Amniotic stem cell (primary cell): ENCODE results near the gene ERN1.
"Not testable (repeated sequence)": the region's sequence is repeated elsewhere in the genome, so short reads cannot be mapped to it uniquely, and the experiment has no call there.

Experiments
- DNase-seq: peaks from one replicate; lab custom pipeline; 2025; lab: John Stamatoyannopoulos, UW

Gene ERN1

DNA sequence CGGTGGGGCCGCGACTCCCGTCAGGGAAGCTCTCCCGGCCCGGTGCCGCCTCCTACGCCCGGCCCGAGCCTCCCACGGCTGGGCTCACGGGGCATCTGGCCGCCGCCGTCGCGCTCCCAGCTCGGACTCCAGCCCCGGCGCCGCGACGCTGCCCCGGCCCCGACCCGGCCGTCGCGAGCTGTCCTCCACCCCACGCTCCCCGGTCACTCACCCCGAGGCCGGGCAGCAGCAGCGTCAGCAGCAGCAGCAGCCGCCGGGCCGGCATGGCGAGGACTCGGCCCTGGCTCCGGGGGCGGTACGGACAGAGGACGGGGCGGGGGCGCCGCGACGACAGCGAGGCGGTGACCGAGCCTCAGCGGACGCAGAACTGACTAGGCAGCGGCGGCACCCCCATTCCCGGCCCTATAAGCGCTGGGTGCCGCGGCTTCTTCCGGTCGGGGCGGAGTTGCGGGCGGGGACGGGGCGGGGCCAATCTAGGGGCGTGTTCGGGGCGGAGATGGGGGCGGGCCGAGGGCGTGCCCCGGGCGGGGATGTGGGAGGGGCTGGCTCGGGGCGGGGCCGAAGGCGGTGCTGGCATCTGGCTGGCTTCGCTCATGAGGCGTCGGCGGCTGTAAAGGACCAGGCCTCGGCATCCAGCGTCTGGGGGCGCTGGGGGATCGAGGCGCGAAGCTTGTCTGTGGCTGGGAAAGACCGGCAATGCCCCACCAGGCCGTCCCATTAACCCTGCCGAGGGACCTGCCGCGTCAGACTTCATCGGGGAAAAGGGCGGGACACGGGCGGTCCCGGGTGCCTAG lies at the start of gene ERN1:
Gene ERN1 (minus strand): TSS at position 380 of the 794 bp plus-strand sequence. CDS start 115 bp downstream, at position 265.
- DNase-seq, result peak; percentile 90

DNA sequence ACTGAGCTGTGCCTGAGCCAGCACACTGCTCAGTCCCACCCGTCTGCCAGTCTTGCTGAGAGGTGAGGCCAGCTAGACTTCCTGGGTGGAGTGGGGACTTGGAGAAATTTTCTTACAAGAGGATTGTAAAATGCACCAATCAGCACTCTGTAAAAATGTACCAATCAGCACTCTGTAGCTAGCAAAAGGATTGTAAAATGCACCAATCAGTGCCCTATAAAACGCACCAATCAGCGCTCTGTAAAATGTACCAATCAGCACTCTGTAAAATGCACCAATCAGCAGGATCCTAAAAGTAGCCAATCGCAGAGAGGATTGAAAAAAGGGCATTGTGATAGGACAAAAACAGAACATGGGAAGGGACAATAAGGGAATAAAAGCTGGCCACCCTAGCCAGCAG lies 49.1 kb upstream of the ERN1 start:
- not testable (repeated sequence) for DNase-seq

DNA sequence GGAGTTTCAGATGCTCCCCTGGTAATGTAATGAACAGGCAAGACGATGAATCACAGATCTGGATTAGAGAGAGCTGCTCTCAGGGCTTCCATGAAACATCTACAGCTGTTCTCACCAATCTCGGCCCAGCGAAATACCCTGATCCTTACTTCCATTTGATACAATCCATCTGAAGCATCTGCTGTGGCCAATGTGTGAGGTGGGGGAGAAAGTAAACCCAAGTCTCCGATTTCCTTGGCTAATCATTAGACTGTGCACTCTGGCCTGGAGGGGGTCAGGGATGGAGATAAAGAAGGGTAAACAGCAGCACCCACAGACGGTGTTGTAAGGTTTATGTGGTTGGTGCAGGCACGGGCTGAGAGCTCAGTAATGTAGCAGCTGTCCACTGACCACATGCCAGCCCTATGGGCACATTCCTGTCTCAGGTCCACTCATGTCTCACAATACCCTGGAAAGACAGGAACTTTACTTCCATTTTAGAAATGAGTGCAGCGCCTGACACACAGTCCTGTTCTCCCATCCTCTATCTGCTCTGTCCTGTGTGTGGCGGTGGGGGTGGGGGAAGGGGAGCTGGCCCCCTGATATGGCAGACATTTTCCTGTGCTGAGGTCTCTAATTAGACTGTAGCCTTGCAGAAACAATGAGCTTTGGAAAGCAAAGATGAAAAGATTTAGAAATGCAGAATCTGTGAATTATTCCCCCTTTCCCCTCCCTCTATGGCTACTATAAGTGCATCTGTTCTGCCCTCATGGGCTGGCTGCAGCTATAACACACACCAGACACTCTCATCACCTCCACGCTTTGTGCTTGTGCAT lies 48.3 kb upstream of the ERN1 start:
- DNase-seq, result no peak

DNA sequence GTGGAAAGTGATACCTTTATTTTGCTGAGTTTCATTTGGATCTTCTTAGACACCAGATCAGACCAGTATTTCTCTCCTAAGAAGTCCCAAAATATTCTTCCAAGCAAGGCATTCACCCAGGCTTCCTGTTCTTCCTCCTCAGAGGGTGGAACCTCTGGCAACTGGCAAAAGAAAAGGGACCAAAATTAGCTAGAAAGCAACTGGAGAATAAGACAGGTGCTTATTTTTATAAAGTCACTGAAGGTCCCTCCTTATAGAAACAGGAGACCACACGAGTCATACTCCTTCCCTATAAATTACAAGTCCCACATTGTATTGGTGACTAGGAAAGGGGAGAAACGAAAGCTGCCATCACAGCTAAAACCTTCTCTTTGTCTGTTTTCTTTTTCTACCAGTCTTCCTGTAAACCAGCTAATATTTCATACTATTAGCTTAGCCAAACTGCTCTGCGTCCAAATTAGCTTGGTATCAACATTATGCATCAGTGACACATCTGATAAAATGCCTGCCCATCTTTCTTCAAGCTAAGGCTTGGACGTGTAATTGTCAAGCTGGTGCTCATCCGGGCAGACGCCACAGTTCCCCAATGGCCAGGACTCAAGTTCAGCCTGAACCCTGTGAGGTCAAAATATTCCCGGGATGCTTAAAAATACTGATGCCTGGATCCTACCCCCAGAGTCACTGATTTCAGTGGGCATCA lies 47.5 kb upstream of the ERN1 start:
- no peak for DNase-seq

DNA sequence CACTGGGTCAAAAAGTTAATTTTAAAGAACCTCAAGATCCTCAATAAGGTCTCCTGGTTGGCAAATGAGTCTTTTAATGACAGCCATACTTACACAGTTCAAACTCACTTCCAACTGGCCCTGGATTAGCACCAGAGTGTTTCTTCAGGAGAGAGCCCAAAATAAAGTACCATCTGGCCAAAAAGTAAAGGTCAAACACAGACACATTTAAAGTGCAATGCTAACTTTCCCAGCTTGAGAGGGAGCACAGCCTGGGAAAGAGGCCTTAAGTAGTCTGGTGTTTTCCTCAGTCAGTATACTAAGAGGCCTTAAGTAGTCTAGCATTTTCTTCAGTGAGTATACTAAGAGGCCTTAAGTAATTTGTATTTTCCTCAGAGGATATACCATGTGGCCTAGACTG lies 46.6 kb upstream of the ERN1 start:
- no peak for DNase-seq

GRCh38 chr17:64174686-64175456 lies 44.9 kb upstream of the ERN1 start:
- no peak for DNase-seq

GRCh38 chr17:64173646-64174045 lies 43.7 kb upstream of the ERN1 start:
- no peak for DNase-seq

DNA sequence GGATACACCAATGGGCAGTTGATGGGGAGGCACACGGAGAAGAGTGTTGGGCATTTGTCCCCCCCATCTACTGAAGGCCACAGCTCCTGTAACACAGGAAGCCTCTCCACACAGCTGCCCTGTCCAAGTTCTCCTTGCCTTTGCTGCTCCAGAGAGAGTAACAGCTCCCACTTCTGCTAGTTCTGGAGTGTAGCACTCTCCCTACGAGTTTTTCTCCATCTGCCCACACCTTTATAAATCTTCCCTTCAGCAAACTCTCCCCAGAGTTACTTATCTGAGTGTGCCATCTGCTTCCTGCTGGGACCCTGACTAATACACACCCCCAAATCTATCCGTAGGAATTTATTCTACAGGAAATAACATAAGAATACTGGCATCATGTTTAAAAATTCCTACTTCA lies 42.6 kb upstream of the ERN1 start:
- no peak for DNase-seq

GRCh38 chr17:64171041-64171440 lies 41.1 kb upstream of the ERN1 start:
- no peak for DNase-seq

DNA sequence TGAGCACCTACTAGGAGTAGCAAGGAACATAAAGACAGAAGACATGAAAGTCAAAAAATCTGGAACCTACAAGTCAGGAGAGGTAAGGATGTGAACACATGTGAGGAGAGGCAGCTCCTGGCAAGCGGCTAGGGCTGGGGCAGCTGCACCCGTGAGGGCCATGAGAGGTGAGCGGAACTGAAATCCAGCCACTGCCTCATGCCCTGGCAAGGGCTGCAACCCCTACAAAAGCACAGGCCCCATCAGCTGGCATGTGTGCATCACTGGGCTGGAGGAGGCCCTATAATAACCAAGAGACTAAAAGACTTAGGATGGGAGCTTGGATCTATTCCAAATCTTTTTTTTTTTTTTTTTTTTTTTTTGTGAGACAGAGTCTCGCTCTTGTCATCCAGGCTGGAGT lies 40.3 kb upstream of the ERN1 start:
- no peak for DNase-seq

- not testable (repeated sequence) for DNase-seq
Measured at GRCh38 chr17:64167666-64168065, 37.7 kb upstream of the ERN1 start.

- DNase-seq, result no peak
Measured at GRCh38 chr17:64166876-64167275, 36.9 kb upstream of the ERN1 start.

DNA sequence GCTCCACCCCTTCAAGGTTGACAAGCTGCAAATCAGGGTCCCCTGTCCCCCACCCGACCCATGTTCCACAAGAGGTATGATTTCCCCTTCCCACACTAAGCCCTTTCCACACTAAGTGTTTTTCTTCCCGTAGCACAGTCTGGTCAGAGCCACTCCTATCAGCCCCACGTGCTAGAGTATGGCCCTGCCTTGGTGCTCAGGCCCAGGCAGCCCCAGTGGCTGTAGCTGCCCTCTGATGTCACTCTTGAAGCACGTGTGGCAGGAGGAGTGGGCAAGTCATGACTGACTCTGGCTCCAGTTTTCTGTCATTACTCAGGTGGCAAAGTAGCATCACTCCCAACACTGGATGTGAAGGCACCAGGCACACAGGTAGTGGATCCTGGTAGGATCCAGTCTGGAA lies 35.4 kb upstream of the ERN1 start:
- DNase-seq, result no peak

- no peak for DNase-seq
Measured at GRCh38 chr17:64164596-64165285, 34.8 kb upstream of the ERN1 start.

- no peak for DNase-seq
Measured at GRCh38 chr17:64163468-64163867, 33.5 kb upstream of the ERN1 start.

DNA sequence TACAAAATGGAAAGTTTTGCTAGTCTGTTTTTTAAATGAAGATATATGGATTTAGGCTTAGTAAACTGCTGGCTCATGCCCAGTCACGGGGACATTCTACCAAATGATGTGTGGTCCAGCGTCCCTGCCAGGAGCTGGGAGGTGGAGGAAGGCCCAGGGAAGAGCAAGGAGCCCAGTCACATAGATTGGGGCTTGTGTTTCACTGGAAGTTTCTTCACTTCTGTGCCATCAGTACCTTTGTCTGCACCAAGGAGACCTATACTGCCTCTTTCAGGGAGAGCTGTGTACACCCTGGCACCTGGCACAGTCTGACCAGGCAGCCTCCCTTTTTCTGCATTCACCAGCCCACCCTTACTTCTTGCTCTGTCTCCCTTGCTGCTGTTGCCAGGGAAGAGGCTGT lies 32.6 kb upstream of the ERN1 start:
- DNase-seq, result no peak

DNA sequence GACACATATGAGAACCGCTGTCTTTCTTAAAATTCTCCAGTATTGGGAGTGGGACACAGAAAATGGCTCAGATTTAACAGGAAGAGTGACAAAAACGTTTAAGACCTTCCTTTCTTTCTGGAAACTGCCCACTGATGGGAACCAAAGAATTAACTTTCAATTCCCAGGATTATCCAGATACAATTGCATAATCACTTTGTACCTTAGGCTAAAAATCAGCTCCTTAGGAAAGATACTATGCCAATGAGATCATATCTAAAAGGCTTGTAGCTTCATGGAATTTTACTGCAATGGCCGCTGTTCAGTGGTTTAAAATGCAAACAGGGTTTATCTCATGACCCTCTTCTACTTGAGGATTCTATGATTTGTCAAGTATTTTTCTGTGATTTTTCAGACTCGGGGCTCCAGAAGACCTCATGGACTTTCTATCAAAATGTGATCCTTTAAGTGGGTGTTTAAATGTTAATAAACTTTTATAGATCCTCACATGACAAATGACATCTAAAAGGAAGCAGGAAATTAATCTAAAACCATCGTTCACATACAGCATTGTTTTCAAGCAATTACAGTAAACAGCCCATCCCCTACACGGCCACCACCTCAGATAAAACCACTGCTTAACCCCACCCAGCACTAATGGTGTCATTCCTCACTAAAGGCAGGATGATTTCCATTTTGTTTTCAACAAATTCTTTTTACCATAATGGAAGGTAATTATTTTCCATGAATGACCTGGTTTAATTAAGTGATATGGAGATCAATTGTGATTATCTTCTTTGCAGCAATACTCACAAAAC lies 31.6 kb upstream of the ERN1 start:
- DNase-seq, result no peak

DNA sequence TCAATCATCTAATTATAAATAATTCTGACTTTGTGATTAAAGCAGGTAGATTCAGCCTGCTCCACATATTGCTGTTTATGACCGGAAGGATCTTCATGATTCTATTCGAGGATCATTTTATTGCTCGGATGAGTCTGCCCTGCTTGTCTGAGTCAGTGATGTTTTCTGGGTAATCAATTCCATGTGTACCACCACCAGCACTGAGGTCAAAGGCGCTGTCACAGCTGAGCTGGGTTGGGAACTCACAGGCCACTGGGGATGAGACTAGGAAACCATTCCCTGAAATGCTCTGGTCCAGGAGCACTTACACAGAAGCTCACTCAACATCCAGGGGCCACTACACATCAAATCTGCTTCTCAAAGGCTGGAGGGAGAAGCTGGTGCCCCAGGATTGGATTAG lies 30.4 kb upstream of the ERN1 start:
- DNase-seq, result no peak

DNA sequence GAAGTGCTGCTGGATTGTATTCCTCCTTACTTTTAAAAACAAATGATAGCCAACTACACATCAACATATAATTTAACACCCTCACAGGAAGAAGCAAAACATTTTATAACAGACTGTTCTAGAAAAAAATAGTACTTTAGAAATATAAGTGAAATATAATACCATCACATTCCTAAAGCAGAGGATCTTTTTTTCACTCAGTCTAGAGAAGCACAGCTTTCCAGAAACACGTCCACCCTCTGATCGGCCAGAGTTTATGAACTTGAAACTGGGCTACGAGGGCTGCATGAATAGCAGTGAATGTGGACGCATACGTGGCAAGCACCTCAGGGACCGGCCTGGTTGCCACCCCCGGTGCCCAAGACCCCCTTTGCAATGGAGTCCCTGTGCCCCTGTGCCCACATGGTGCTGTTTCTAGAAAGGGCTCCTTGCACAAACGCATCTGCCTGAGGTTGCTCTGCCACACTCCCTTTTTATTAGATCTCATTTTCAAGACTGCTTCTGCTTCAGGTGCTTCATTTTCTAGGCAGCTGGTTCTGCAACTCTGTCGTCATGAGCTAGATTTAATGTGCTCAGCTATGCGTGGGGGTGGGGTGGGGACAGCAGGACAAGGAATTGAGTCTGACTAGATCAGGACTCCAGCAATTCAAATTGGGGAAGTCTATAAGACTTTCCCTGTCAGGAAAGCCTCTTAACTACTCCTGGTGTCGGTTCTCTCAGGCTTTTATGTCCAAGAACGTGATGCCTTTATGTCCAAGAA lies 29.1 kb upstream of the ERN1 start:
- no peak for DNase-seq

- no peak for DNase-seq
Measured at GRCh38 chr17:64158406-64158805, 28.5 kb upstream of the ERN1 start.
